SK-N-MC (cell line): ENCODE results near the gene EXOG.

ENCODE experiments used
- EZH2 ChIP-seq: fragments of 200-600 bp; sonication (generic); IDR thresholded peaks from one replicate; pipeline ENCODE4 v1.6.1; 2017; ENCODE audit warnings: antibody characterized with exemption
- POLR2AphosphoS5 ChIP-seq: IDR thresholded peaks from 2 replicates; pipeline ENCODE4 v1.6.1; 2012; ENCODE audit warnings: mild to moderate bottlenecking, low read depth, low read length, borderline replicate concordance

- no peak for TF ChIP-seq EZH2
- TF ChIP-seq POLR2AphosphoS5 = no peak
These were observed 26.3 kb upstream of the EXOG start for GRCh38 chr3:38469852-38470251.
